ENCODE measurements around the gene KCNJ6. TPM values are rescaled to one million over a fixed set of nuclear protein-coding genes. Genes with fewer than 3 reads are reported as not detected.

KCNJ6 gene
- total RNA-seq, 1 experiment from 2014 or later = not detected

GRCh38 chr21:37799211-37800056 is 116.8 kb downstream of the KCNJ6 start:
- ChIA-PET CTCF (no interaction called here), POLR2A (ENCODE audit: low non-redundant PET) (no interaction called here)
- H3K27me3 ChIP-seq (replicated peaks; ENCODE audit: insufficient read depth, low read depth, low read length, poor library complexity) = peaks cover 69% of the 10 kb centered on the region
- no peaks in the 10 kb centered on the region for H3K36me3 ChIP-seq (ENCODE audit: insufficient read depth, low read length, poor library complexity, severe bottlenecking)
- H3K4me1 ChIP-seq (ENCODE audit: insufficient read depth, low read length, poor library complexity, severe bottlenecking) = no peaks in the 10 kb centered on the region
- no peaks in the 10 kb centered on the region for H3K9me3 ChIP-seq (ENCODE audit: low read depth, low read length, poor library complexity, severe bottlenecking)
- no TSS peak for BruUV-seq (replicated peaks)
- intact Hi-C loops (cut with micrococcal nuclease; ENCODE audit: unreplicated experiment) = no loop called here
- no peak overlapping the region for H3K27ac ChIP-seq (ENCODE audit: low read depth, low read length, poor library complexity, severe bottlenecking)
- no peak for DNase-seq (ENCODE audit: low spot score)
- TF ChIP-seq, protein P1, sequence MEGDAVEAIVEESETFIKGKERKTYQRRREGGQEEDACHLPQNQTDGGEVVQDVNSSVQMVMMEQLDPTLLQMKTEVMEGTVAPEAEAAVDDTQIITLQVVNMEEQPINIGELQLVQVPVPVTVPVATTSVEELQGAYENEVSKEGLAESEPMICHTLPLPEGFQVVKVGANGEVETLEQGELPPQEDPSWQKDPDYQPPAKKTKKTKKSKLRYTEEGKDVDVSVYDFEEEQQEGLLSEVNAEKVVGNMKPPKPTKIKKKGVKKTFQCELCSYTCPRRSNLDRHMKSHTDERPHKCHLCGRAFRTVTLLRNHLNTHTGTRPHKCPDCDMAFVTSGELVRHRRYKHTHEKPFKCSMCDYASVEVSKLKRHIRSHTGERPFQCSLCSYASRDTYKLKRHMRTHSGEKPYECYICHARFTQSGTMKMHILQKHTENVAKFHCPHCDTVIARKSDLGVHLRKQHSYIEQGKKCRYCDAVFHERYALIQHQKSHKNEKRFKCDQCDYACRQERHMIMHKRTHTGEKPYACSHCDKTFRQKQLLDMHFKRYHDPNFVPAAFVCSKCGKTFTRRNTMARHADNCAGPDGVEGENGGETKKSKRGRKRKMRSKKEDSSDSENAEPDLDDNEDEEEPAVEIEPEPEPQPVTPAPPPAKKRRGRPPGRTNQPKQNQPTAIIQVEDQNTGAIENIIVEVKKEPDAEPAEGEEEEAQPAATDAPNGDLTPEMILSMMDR (conservative IDR thresholded peaks at IDR 0.05; ENCODE audit: low read depth, low read length) = no peak
- TF ChIP-seq EZH2 (IDR thresholded peaks at IDR 0.05; ENCODE audit: borderline replicate concordance, low read depth, low read length, poor library complexity, severe bottlenecking) = no peak
- H3K4me3 ChIP-seq (ENCODE audit: low read depth, low read length, poor library complexity, severe bottlenecking) = no peak overlapping the region

GRCh38 chr21:37797403-37797802 is 118.9 kb downstream of the KCNJ6 start:
- Histone ChIP-seq H3K27me3 (replicated peaks; ENCODE audit: insufficient read depth, low read depth, low read length, poor library complexity) (peaks cover 52% of the 10 kb centered on the region), H3K4me3 (ENCODE audit: low read depth, low read length, poor library complexity, severe bottlenecking) (no peak overlapping the region), H3K9me3 (ENCODE audit: low read depth, low read length, poor library complexity, severe bottlenecking) (no peaks in the 10 kb centered on the region), H3K36me3 (ENCODE audit: insufficient read depth, low read length, poor library complexity, severe bottlenecking) (no peaks in the 10 kb centered on the region), H3K27ac (ENCODE audit: low read depth, low read length, poor library complexity, severe bottlenecking) (no peak overlapping the region), H3K4me1 (ENCODE audit: insufficient read depth, low read length, poor library complexity, severe bottlenecking) (no peaks in the 10 kb centered on the region)
- ChIA-PET POLR2A (ENCODE audit: low non-redundant PET) (interaction anchor here (0.5 kb wide), 1 partner anchor 566 kb away, joined by 3 read pairs; no protein-coding TSS in a partner anchor), CTCF (no interaction called here)
- intact Hi-C loops (cut with micrococcal nuclease; ENCODE audit: unreplicated experiment) = no loop called here
- no peak for TF ChIP-seq EZH2 (IDR thresholded peaks at IDR 0.05; ENCODE audit: borderline replicate concordance, low read depth, low read length, poor library complexity, severe bottlenecking)
- TF ChIP-seq, protein P1 (conservative IDR thresholded peaks at IDR 0.05; ENCODE audit: low read depth, low read length) = no peak
- DNase-seq (ENCODE audit: low spot score) = no peak
- no TSS peak for BruUV-seq (replicated peaks)

GRCh38 chr21:37796011-37796410 is 120.2 kb downstream of the KCNJ6 start:
- no peak for TF ChIP-seq EZH2 (IDR thresholded peaks at IDR 0.05; ENCODE audit: borderline replicate concordance, low read depth, low read length, poor library complexity, severe bottlenecking)
- TF ChIP-seq, protein P1 (conservative IDR thresholded peaks at IDR 0.05; ENCODE audit: low read depth, low read length) = no peak
- H3K4me3 ChIP-seq (ENCODE audit: low read depth, low read length, poor library complexity, severe bottlenecking) = no peak overlapping the region
- POLR2A ChIA-PET (ENCODE audit: low non-redundant PET) = no interaction called here
- no peaks in the 10 kb centered on the region for H3K36me3 ChIP-seq (ENCODE audit: insufficient read depth, low read length, poor library complexity, severe bottlenecking)
- no TSS peak for BruUV-seq (replicated peaks)
- no peaks in the 10 kb centered on the region for H3K4me1 ChIP-seq (ENCODE audit: insufficient read depth, low read length, poor library complexity, severe bottlenecking)
- no peak for DNase-seq (ENCODE audit: low spot score)
- peaks cover 52% of the 10 kb centered on the region for H3K27me3 ChIP-seq (replicated peaks; ENCODE audit: insufficient read depth, low read depth, low read length, poor library complexity)
- no peaks in the 10 kb centered on the region for H3K9me3 ChIP-seq (ENCODE audit: low read depth, low read length, poor library complexity, severe bottlenecking)
- H3K27ac ChIP-seq (ENCODE audit: low read depth, low read length, poor library complexity, severe bottlenecking) = no peak overlapping the region
- CTCF ChIA-PET = no interaction called here
- intact Hi-C loops (cut with micrococcal nuclease; ENCODE audit: unreplicated experiment) = no loop called here

All from A673 (cell line).